ENCODE measurements around the gene CDH13. TPM values are rescaled to one million over a fixed set of nuclear protein-coding genes. Genes with fewer than 3 reads are reported as not detected.

The CDH13 gene
- total RNA-seq, 1 donor from 2014 or later, result 46.4 TPM

GRCh38 chr16:83011939-83012338 lies 385.2 kb downstream of the CDH13 start:
- peaks cover 6% of the 10 kb centered on the region for H3K9me3 Mint-ChIP-seq
- no peaks in the 10 kb centered on the region for H3K36me3 Mint-ChIP-seq
- no peak for TF ChIP-seq CTCF (conservative IDR thresholded peaks at IDR 0.05)
- no peak overlapping the region for H3K27ac Mint-ChIP-seq
- peaks cover 9% of the 10 kb centered on the region for H3K27me3 Mint-ChIP-seq
- H3K4me1 Mint-ChIP-seq (ENCODE audit: unreplicated experiment), result peaks cover 3% of the 10 kb centered on the region
- no peak overlapping the region for H3K4me3 Mint-ChIP-seq
- no peak for DNase-seq (ENCODE audit: extremely low spot score, unreplicated experiment)

GRCh38 chr16:83013071-83013470 lies 386.3 kb downstream of the CDH13 start:
- H3K4me3 Mint-ChIP-seq, result no peak overlapping the region
- H3K9me3 Mint-ChIP-seq, result peaks cover 2% of the 10 kb centered on the region
- peaks cover 9% of the 10 kb centered on the region for H3K27me3 Mint-ChIP-seq
- no peak for TF ChIP-seq CTCF (conservative IDR thresholded peaks at IDR 0.05)
- no peaks in the 10 kb centered on the region for H3K36me3 Mint-ChIP-seq
- DNase-seq (ENCODE audit: extremely low spot score, unreplicated experiment), result no peak
- H3K27ac Mint-ChIP-seq, result no peak overlapping the region
- H3K4me1 Mint-ChIP-seq (ENCODE audit: unreplicated experiment), result peaks cover 3% of the 10 kb centered on the region

DNA sequence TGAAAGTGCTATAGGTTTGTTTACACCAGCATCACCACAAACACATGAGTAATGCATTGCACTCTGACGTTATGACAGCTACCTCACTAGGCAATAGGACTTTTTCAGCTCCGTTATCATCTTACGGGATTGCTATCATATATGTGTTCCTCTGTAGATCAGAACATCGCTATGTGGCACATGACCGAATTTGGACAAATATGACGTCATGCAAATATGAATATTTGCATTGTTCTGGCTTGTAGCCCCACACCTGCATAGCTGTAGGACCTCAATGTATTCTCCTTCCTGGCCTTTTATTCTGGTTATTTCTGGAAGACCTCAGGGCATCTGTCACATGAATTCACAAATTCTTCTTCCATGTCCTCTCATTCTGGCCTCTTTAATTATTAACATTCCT lies 393.2 kb downstream of the CDH13 start:
- no peak overlapping the region for H3K27ac Mint-ChIP-seq
- no peak for TF ChIP-seq CTCF (conservative IDR thresholded peaks at IDR 0.05)
- no peaks in the 10 kb centered on the region for H3K27me3 Mint-ChIP-seq
- peaks cover 3% of the 10 kb centered on the region for H3K4me1 Mint-ChIP-seq (ENCODE audit: unreplicated experiment)
- H3K4me3 Mint-ChIP-seq, result no peak overlapping the region
- DNase-seq (ENCODE audit: extremely low spot score, unreplicated experiment), result no peak
- H3K9me3 Mint-ChIP-seq, result no peaks in the 10 kb centered on the region
- H3K36me3 Mint-ChIP-seq, result no peaks in the 10 kb centered on the region

DNA sequence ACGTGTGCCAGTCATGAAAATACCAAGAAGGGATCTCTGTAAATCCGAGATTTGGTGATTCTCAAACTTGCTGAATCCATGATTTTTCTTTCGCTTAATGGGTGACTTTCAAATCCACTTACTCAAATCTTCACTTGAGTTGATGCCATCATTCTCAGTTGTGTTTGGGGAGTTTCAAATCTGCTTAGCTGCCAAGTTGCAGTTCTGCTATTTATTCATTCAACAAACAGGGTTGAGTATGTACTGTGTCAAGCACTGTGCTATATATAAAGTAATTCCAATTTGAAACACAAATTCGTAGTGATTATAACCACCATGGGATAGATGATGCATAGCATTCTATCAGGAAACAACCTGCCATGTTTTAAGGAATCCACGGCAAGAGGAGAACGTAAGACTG lies 394.3 kb downstream of the CDH13 start:
- Mint-ChIP-seq H3K27me3 (peaks cover 3% of the 10 kb centered on the region), H3K36me3 (no peaks in the 10 kb centered on the region), H3K4me1 (ENCODE audit: unreplicated experiment) (no peaks in the 10 kb centered on the region), H3K4me3 (no peak overlapping the region), H3K9me3 (no peaks in the 10 kb centered on the region), H3K27ac (no peak overlapping the region)
- no peak for TF ChIP-seq CTCF (conservative IDR thresholded peaks at IDR 0.05)
- DNase-seq (ENCODE audit: extremely low spot score, unreplicated experiment), result no peak

GRCh38 chr16:83021746-83022145 lies 395.0 kb downstream of the CDH13 start:
- no peak overlapping the region for H3K4me3 Mint-ChIP-seq
- H3K4me1 Mint-ChIP-seq (ENCODE audit: unreplicated experiment), result no peaks in the 10 kb centered on the region
- no peak for TF ChIP-seq CTCF (conservative IDR thresholded peaks at IDR 0.05)
- DNase-seq (ENCODE audit: extremely low spot score, unreplicated experiment), result no peak
- no peaks in the 10 kb centered on the region for H3K36me3 Mint-ChIP-seq
- no peaks in the 10 kb centered on the region for H3K9me3 Mint-ChIP-seq
- no peak overlapping the region for H3K27ac Mint-ChIP-seq
- H3K27me3 Mint-ChIP-seq, result peaks cover 3% of the 10 kb centered on the region

- Mint-ChIP-seq H3K4me3 (no peak overlapping the region), H3K4me1 (ENCODE audit: unreplicated experiment) (no peaks in the 10 kb centered on the region), H3K27ac (no peak overlapping the region), H3K9me3 (no peaks in the 10 kb centered on the region), H3K36me3 (no peaks in the 10 kb centered on the region), H3K27me3 (peaks cover 6% of the 10 kb centered on the region)
- no peak for TF ChIP-seq CTCF (conservative IDR thresholded peaks at IDR 0.05)
- no peak for DNase-seq (ENCODE audit: extremely low spot score, unreplicated experiment)
These were observed 396.2 kb downstream of the CDH13 start for GRCh38 chr16:83023011-83023410.
